Left ventricle myocardium superior (tissue), 1 donor: ENCODE results near the gene ABCC4. TPM values are rescaled to one million over a fixed set of nuclear protein-coding genes. Genes with fewer than 3 reads are reported as not detected.

Experiments used
- ATAC-seq: fragments of 200-7000 bp; cut with Tn5 transposase; one replicate; pipeline ENCODE4 v1.9.1; 2020; ENCODE audit warnings: mild to moderate bottlenecking, moderate library complexity
- DNase-seq: peaks from one replicate; pipeline ENCODE4 v3.0.0-alpha.2; 2020
- intact Hi-C: fragments of 100-400 bp; cut with micrococcal nuclease; formaldehyde crosslinking; loops from one replicate; pipeline ENCODE4 v1.11.0; 2022
- total RNA-seq: library from RNA; stranded (reverse); fragmentation: NEBNext Ultra II Directional; extraction: Animal tissue kit (Norgen Biotek cat#: 25700); gene quantifications from one replicate; pipeline ENCODE4 v1.2.1, GENCODE V29; 2021
- donor health status: DM: no; HTN: yes; CAD: no; lungs with severe emphysema.

ABCC4 gene
- total RNA-seq, 1 donor from 2014 or later, result 3.3 TPM

GRCh38 chr13:94994506-94994905 is 306.7 kb downstream of the ABCC4 start:
- DNase-seq, result no peak
- ATAC-seq, result no peak
- intact Hi-C loops, result no loop called here

- DNase-seq (no peak), ATAC-seq (no peak)
- intact Hi-C loops, result no loop called here
Measured at GRCh38 chr13:94993616-94994015, 307.6 kb downstream of the ABCC4 start.

- DNase-seq (no peak), ATAC-seq (no peak)
- intact Hi-C loops, result no loop called here
Measured at GRCh38 chr13:94992036-94992960, 309.0 kb downstream of the ABCC4 start.

GRCh38 chr13:94988654-94989053 is 312.6 kb downstream of the ABCC4 start:
- intact Hi-C loops, result no loop called here
- no peak for ATAC-seq
- DNase-seq, result no peak

- intact Hi-C loops, result no loop called here
- DNase-seq, result no peak
- no peak for ATAC-seq
Measured at GRCh38 chr13:94987869-94988268, 313.4 kb downstream of the ABCC4 start.

GRCh38 chr13:94987081-94987480 is 314.2 kb downstream of the ABCC4 start:
- no peak for ATAC-seq
- no peak for DNase-seq
- intact Hi-C loops, result no loop called here

GRCh38 chr13:94984958-94985357 is 316.3 kb downstream of the ABCC4 start:
- intact Hi-C loops, result no loop called here
- no peak for DNase-seq
- no peak for ATAC-seq

GRCh38 chr13:94978516-94978915 is 322.7 kb downstream of the ABCC4 start:
- no peak for ATAC-seq
- intact Hi-C loops, result no loop called here
- no peak for DNase-seq

- DNase-seq, result no peak
- intact Hi-C loops, result no loop called here
- no peak for ATAC-seq
Measured at GRCh38 chr13:94974015-94974951, 327.0 kb downstream of the ABCC4 start.

GRCh38 chr13:94972262-94972661 is 329.0 kb downstream of the ABCC4 start:
- ATAC-seq (no peak), DNase-seq (no peak)
- intact Hi-C loops, result no loop called here
